Neural cell (in vitro differentiated cells): ENCODE data around the gene ATF2.

Experiments used
- CTCF ChIP-seq: fragments of 450-650 bp; IDR thresholded peaks from 2 replicates; pipeline ENCODE4 v1.5.1; 2014; ENCODE audit warnings: antibody characterized with exemption, mild to moderate bottlenecking, moderate library complexity; ENCODE audit not compliant: poor library complexity, severe bottlenecking
- EP300 ChIP-seq: fragments of 450-650 bp; conservative IDR thresholded peaks from 2 replicates; pipeline ENCODE4 v1.6.1; 2014; ENCODE audit warnings: antibody characterized with exemption, mild to moderate bottlenecking, moderate library complexity; ENCODE audit not compliant: poor library complexity, severe bottlenecking
- EZH2 ChIP-seq: fragments of 200-600, 300-800 bp; shearing (Covaris generic), sonication (generic); IDR thresholded peaks from 2 replicates; pipeline ENCODE4 v1.6.1; 2014; ENCODE audit warnings: antibody characterized with exemption, low read length, borderline replicate concordance, mild to moderate bottlenecking; ENCODE audit not compliant: insufficient read depth, poor library complexity, severe bottlenecking
- POLR2AphosphoS5 ChIP-seq: IDR thresholded peaks from 2 replicates; pipeline ENCODE4 v1.6.1; 2012

- TF ChIP-seq CTCF (no peak), EP300 (no peak), EZH2 (no peak), POLR2AphosphoS5 (no peak)
Measured at GRCh38 chr2:175068534-175068933, 99.5 kb downstream of the ATF2 start.
